Tibial nerve (tissue), 4 donors: ENCODE data around the gene ETF1. TPM values are rescaled to one million over a fixed set of nuclear protein-coding genes. Genes with fewer than 3 reads are reported as not detected.
A peak's percentile ranks its signal among the peaks of the same experiment; 100 is the strongest.

ENCODE experiments used
- DNase-seq, 2 donors: peaks; one replicate each; pipeline ENCODE4 v3.0.0-alpha.2; 2019; ENCODE audit warnings: low spot score in 2 of 2
- H3K27ac ChIP-seq, 4 donors: fragments of 200-600 bp; sonication (generic) in 3 of 4; one replicate each; pipeline ENCODE4 v1.5.1; 2017 to 2019; ENCODE audit warnings: mild to moderate bottlenecking in 1 of 4
- H3K27me3 ChIP-seq, 2 donors: fragments of 200-600 bp; sonication (generic) in 1 of 2; one replicate each; pipeline versions ENCODE4 v1.5.1 to v1.6.0; 2017 to 2019
- H3K36me3 ChIP-seq, 3 donors: fragments of 200-600 bp; sonication (generic); one replicate each; pipeline ENCODE4 v1.5.1; 2018 to 2019
- H3K4me1 ChIP-seq, 4 donors: fragments of 200-600 bp; sonication (generic) in 3 of 4; one replicate each; pipeline ENCODE4 v1.5.1; 2017 to 2019
- H3K4me3 ChIP-seq, 4 donors: fragments of 200-600 bp; sonication (generic) in 3 of 4; one replicate each; pipeline ENCODE4 v1.5.1; 2017 to 2019; ENCODE audit warnings: mild to moderate bottlenecking in 1 of 4, moderate library complexity in 1 of 4
- H3K9me3 ChIP-seq, 4 donors: fragments of 200-600 bp; sonication (generic) in 3 of 4; one replicate each; pipeline ENCODE4 v1.5.1; 2017 to 2019
- EP300 ChIP-seq, 2 donors: sonication (generic); formaldehyde crosslinking; IDR thresholded peaks; one replicate each; pipeline ENCODE4 v1.6.1; 2017; ENCODE audit warnings: antibody characterized with exemption in 2 of 2, mild to moderate bottlenecking in 1 of 2
- POLR2A ChIP-seq, 2 donors: fragments of 450-650 bp; IDR thresholded peaks; one replicate each; pipeline ENCODE4 v1.6.1; 2017; ENCODE audit warnings: antibody characterized with exemption in 2 of 2, mild to moderate bottlenecking in 2 of 2, moderate library complexity in 2 of 2
- WGBS, 2 donors: methylation state at CpG; one replicate each; pipeline ENCODE4 v1.1.5; 2018; 5-methylcytosine and 5-hydroxymethylcytosine counted together
- total RNA-seq, 4 donors: library from RNA; depleted of rRNA; stranded (reverse); fragments of >200 nt; gene quantifications; one replicate each; pipeline ENCODE4 v1.1.0, GENCODE V29; 2016
- TF ChIP-seq, protein P1 (sequence below), 5 experiments: fragments of 200-600 bp in 3 of 5; fragments of 450-650 bp in 2 of 5; sonication (generic) in 3 of 5; IDR thresholded peaks; one replicate each; pipeline ENCODE4 v1.5.1; 2016 to 2019; ENCODE audit warnings: antibody characterized with exemption in 5 of 5, mild to moderate bottlenecking in 3 of 5, moderate library complexity in 2 of 5

The ETF1 gene
- total RNA-seq, 4 donors from 2014 or later: 48.4 to 80.1 (median 58.6) TPM

GRCh38 chr5:138503487-138504270 is 39.4 kb downstream of the ETF1 start:
- Histone ChIP-seq H3K27ac (no peak overlapping the region), H3K27me3 (no peaks in the 10 kb centered on the region), H3K36me3 (peaks cover 0 to 25% (median 5%) of the 10 kb centered on the region in 3 donors), H3K9me3 (no peaks in the 10 kb centered on the region), H3K4me3 (no peak overlapping the region), H3K4me1 (peaks cover 0 to 20% (median 0%) of the 10 kb centered on the region in 4 donors)
- WGBS, 2 donors: 22 to 26% methylated on average over 6 of the region's 6 CpGs
- peak in 1 of 2 donors; percentile 42 for DNase-seq
- TF ChIP-seq, protein P1, sequence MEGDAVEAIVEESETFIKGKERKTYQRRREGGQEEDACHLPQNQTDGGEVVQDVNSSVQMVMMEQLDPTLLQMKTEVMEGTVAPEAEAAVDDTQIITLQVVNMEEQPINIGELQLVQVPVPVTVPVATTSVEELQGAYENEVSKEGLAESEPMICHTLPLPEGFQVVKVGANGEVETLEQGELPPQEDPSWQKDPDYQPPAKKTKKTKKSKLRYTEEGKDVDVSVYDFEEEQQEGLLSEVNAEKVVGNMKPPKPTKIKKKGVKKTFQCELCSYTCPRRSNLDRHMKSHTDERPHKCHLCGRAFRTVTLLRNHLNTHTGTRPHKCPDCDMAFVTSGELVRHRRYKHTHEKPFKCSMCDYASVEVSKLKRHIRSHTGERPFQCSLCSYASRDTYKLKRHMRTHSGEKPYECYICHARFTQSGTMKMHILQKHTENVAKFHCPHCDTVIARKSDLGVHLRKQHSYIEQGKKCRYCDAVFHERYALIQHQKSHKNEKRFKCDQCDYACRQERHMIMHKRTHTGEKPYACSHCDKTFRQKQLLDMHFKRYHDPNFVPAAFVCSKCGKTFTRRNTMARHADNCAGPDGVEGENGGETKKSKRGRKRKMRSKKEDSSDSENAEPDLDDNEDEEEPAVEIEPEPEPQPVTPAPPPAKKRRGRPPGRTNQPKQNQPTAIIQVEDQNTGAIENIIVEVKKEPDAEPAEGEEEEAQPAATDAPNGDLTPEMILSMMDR (IDR thresholded peaks at IDR 0.05): peak; percentile 61 to 87 (median 66)
- TF ChIP-seq EP300 (IDR thresholded peaks at IDR 0.05): no peak

- H3K27ac ChIP-seq: no peak overlapping the region
- 80 to 83% methylated on average over 11 of the region's 11 CpGs for WGBS, 2 donors
These were observed 40.5 kb downstream of the ETF1 start for GRCh38 chr5:138502521-138502920.

DNA sequence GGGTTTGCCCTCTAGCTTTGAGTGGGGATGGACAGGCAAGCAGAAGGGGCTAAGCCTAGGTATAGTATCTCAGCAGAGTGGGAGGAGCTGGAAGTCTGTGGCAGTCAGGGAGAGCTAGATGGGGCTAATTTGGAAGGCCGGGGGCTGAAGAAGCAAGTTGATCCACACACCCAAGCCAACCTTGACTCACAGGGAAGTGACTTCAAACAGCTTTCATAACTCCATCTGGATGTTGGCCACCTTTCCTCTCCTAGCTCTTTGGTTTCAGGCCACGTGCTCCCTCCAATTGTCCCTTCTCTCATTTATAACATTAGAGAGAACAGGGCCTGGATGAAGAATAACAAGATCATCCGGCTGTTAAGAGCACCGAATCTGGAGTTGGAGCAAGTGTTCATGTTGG is 40.9 kb downstream of the ETF1 start:
- no peak overlapping the region for H3K27ac ChIP-seq
- H3K27me3 ChIP-seq: no peaks in the 10 kb centered on the region
- H3K4me3 ChIP-seq: no peak overlapping the region
- H3K9me3 ChIP-seq: no peaks in the 10 kb centered on the region
- 65 to 73% methylated on average over 4 of the region's 4 CpGs for WGBS, 2 donors
- TF ChIP-seq, protein P1 (IDR thresholded peaks at IDR 0.05): no peak
- TF ChIP-seq EP300 (IDR thresholded peaks at IDR 0.05) (no peak), POLR2A (IDR thresholded peaks at IDR 0.05) (no peak)
- H3K36me3 ChIP-seq: peaks cover 0 to 10% (median 0%) of the 10 kb centered on the region in 3 donors
- peaks cover 0 to 20% (median 0%) of the 10 kb centered on the region in 4 donors for H3K4me1 ChIP-seq
- DNase-seq: peak in 1 of 2 donors; percentile 19

More at GRCh38 chr5:138502521-138502920, 40.5 kb downstream of the ETF1 start:
- no peak overlapping the region for H3K4me3 ChIP-seq
- no peak for DNase-seq
- H3K4me1 ChIP-seq: peaks cover 0 to 20% (median 0%) of the 10 kb centered on the region in 4 donors
- peaks cover 0 to 14% (median 0%) of the 10 kb centered on the region in 3 donors for H3K36me3 ChIP-seq
- TF ChIP-seq, protein P1 (IDR thresholded peaks at IDR 0.05): no peak
- TF ChIP-seq EP300 (IDR thresholded peaks at IDR 0.05): no peak
- H3K9me3 ChIP-seq: no peaks in the 10 kb centered on the region
- H3K27me3 ChIP-seq: no peaks in the 10 kb centered on the region

DNA sequence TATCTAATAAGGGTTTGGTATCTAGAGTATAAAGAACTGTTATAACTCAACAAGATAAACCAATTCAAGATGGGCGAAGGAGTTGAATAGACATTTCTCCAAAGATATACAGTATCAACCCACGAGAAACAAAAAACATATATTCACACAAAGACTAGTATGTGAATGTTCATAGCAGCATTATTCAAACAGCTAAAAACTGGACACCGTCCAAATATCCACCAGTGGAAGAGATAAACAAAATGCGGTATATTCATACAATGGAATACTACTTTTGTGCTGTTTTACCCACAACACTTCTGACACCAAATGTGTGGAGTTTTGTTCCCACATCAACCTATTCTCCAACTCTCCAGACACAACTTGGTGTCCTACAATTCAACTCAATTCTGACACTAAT is 44.7 kb downstream of the ETF1 start:
- Histone ChIP-seq H3K27ac (no peak overlapping the region), H3K36me3 (no peaks in the 10 kb centered on the region), H3K27me3 (no peaks in the 10 kb centered on the region), H3K9me3 (no peaks in the 10 kb centered on the region), H3K4me3 (no peak overlapping the region), H3K4me1 (peaks cover 0 to 2% (median 0%) of the 10 kb centered on the region in 4 donors)
- TF ChIP-seq, protein P1 (IDR thresholded peaks at IDR 0.05): no peak
- TF ChIP-seq EP300 (IDR thresholded peaks at IDR 0.05): no peak
- TF ChIP-seq POLR2A (IDR thresholded peaks at IDR 0.05): no peak
- DNase-seq: no peak
- 40 to 48% methylated on average over 4 of the region's 4 CpGs for WGBS, 2 donors

DNA sequence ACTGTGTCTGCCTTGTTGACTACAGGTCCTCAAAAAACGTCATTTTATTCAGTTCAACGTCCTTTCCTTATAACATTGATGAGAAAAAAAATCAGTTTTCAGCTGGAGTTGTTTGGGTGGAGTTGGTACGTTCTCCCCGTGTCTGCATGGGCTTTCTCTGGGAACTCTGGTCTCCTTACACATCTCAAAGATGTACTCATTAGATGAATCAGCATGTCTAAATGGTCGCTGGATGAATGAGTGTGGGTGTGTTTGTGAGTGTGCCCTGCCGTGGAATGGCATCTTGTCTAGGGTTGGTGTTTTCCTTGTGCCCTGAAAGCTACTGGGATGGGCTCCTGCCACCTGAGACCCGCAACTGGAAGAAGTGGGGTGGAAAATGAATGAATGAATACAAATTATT is 47.7 kb downstream of the ETF1 start:
- peaks cover 0 to 23% (median 15%) of the 10 kb centered on the region in 4 donors for H3K4me1 ChIP-seq
- WGBS, 2 donors: 62 to 72% methylated on average over 7 of the region's 7 CpGs
- H3K36me3 ChIP-seq: no peaks in the 10 kb centered on the region
- TF ChIP-seq EP300 (IDR thresholded peaks at IDR 0.05) (no peak), POLR2A (IDR thresholded peaks at IDR 0.05) (no peak)
- TF ChIP-seq, protein P1 (IDR thresholded peaks at IDR 0.05): no peak
- no peak overlapping the region for H3K27ac ChIP-seq
- peaks cover 0 to 5% of the 10 kb centered on the region in 2 donors for H3K27me3 ChIP-seq
- DNase-seq: no peak
- H3K9me3 ChIP-seq: no peaks in the 10 kb centered on the region
- no peak overlapping the region for H3K4me3 ChIP-seq
